Endothelial cell of umbilical vein (primary cell): ENCODE measurements around the gene SLC38A6. TPM values are rescaled to one million over a fixed set of nuclear protein-coding genes. Genes with fewer than 3 reads are reported as not detected.

ENCODE experiments used
- BruUV-seq: library from RNA; stranded (reverse); fragments of 400-500 nt; replicated peaks from 2 replicates; lab custom pipeline; 2021; lab: Mats Ljungman, UMichigan
- CTCF ChIA-PET: fragments of 300-600, 350-600 bp; sonication (Branson Sonifier 250); formaldehyde crosslinking; loops from one replicate; lab custom pipeline; 2021; ENCODE audit warnings: antibody characterized with exemption, inconsistent platforms; lab: Charles Lee
- POLR2A ChIA-PET: fragments of 300-600, 350-600 bp; sonication (Branson Sonifier 250); formaldehyde crosslinking; loops from one replicate; lab custom pipeline; 2021; ENCODE audit warnings: antibody characterized with exemption, inconsistent platforms; lab: Charles Lee
- DNase-seq: peaks from one replicate; pipeline ENCODE4 v3.0.0-alpha.2; 2011; ENCODE audit warnings: low read depth, low spot score
- FAIRE-seq: peaks from 2 replicates; lab custom pipeline; 2011; peaks lifted over from hg19 to GRCh38; lab: Jason Lieb, UNC
- H2AFZ ChIP-seq: 2 replicates; pipeline ENCODE4 v1.6.0; 2012; ENCODE audit warnings: low read depth, low read length, control low read depth, inconsistent platforms
- H3K27ac ChIP-seq: 2 replicates; pipeline ENCODE4 v1.5.1; 2011; ENCODE audit warnings: low read depth, mild to moderate bottlenecking, control low read depth, low read length, moderate library complexity; ENCODE audit not compliant: insufficient read depth
- H3K27me3 ChIP-seq, 2 experiments: 2 replicates each; pipeline versions ENCODE4 v1.6.0 to v1.6.1; 2011; ENCODE audit warnings: low read length in 2 of 2, mixed read lengths in 1 of 2; ENCODE audit not compliant: control insufficient read depth in 2 of 2, insufficient read depth in 2 of 2
- H3K36me3 ChIP-seq, 2 experiments: 2 replicates in 1 of 2; 3 replicates in 1 of 2; pipeline ENCODE4 v1.5.1; 2011; ENCODE audit warnings: low read length in 2 of 2, mild to moderate bottlenecking in 1 of 2, moderate library complexity in 1 of 2; ENCODE audit not compliant: control insufficient read depth in 2 of 2, insufficient read depth in 2 of 2; ENCODE audit errors: extremely low read depth in 1 of 2
- H3K4me1 ChIP-seq: 3 replicates; pipeline ENCODE4 v1.5.1; 2011; ENCODE audit warnings: mild to moderate bottlenecking, low read length; ENCODE audit not compliant: control insufficient read depth, insufficient read depth; ENCODE audit errors: extremely low read depth
- H3K4me2 ChIP-seq: 2 replicates; pipeline ENCODE4 v1.6.1; 2011; ENCODE audit warnings: low read length, control low read depth, mixed read lengths; ENCODE audit not compliant: insufficient read depth
- H3K4me3 ChIP-seq, 3 experiments: fragments of 200-600 bp in 1 of 3; sonication (generic), shearing (Covaris generic) in 1 of 3; replicated peaks in 1 of 3; 2 replicates each; pipeline ENCODE4 v1.5.1; 2011 to 2016; ENCODE audit warnings: control low read depth in 3 of 3, low read length in 3 of 3, mild to moderate bottlenecking in 2 of 3, inconsistent platforms in 1 of 3, low read depth in 1 of 3, moderate library complexity in 1 of 3; ENCODE audit not compliant: insufficient read depth in 1 of 3
- H3K79me2 ChIP-seq: 2 replicates; pipeline ENCODE4 v1.6.0; 2012; ENCODE audit warnings: low read length, inconsistent platforms; ENCODE audit not compliant: control insufficient read depth, insufficient read depth
- H3K9ac ChIP-seq: replicated peaks from 2 replicates; pipeline ENCODE3; 2011; ENCODE audit warnings: low read length, control low read depth; ENCODE audit not compliant: insufficient read depth; ENCODE audit errors: extremely low read depth
- H3K9me1 ChIP-seq: replicated peaks from 3 replicates; pipeline ENCODE4 v1.6.0; 2011; ENCODE audit warnings: mild to moderate bottlenecking, low read length; ENCODE audit not compliant: control insufficient read depth, insufficient read depth; ENCODE audit errors: extremely low read depth
- H3K9me3 ChIP-seq: replicated peaks from 2 replicates; pipeline ENCODE4 v1.5.1; 2012; ENCODE audit warnings: low read length, inconsistent platforms; ENCODE audit not compliant: control insufficient read depth, insufficient read depth
- H4K20me1 ChIP-seq: replicated peaks from 2 replicates; pipeline ENCODE3; 2011; ENCODE audit warnings: mild to moderate bottlenecking, low read length; ENCODE audit not compliant: control insufficient read depth, insufficient read depth; ENCODE audit errors: extremely low read depth
- EZH2 ChIP-seq: IDR thresholded peaks from 2 replicates; pipeline ENCODE4 v1.6.1; 2012; ENCODE audit warnings: borderline replicate concordance, low read depth, mild to moderate bottlenecking, moderate library complexity, low read length, inconsistent platforms; ENCODE audit not compliant: severe bottlenecking
- FOS ChIP-seq: IDR thresholded peaks from 2 replicates; pipeline ENCODE4 v1.6.1; 2011; ENCODE audit warnings: mild to moderate bottlenecking, low read length, moderate library complexity, borderline replicate concordance; ENCODE audit not compliant: insufficient read depth
- GATA2 ChIP-seq: IDR thresholded peaks from 2 replicates; pipeline ENCODE4 v1.7.0; 2011; ENCODE audit warnings: low read depth, mild to moderate bottlenecking, moderate library complexity, mixed read lengths, low read length; ENCODE audit not compliant: insufficient read length, insufficient read depth
- JUN ChIP-seq: IDR thresholded peaks from 2 replicates; pipeline ENCODE4 v1.6.1; 2011; ENCODE audit warnings: borderline replicate concordance, low read depth; ENCODE audit not compliant: insufficient read length, insufficient read depth
- MYC ChIP-seq: IDR thresholded peaks from one replicate; pipeline ENCODE4 v1.6.1; 2011; ENCODE audit warnings: mild to moderate bottlenecking, low read depth, low read length
- POLR2A ChIP-seq: IDR thresholded peaks from 2 replicates; pipeline ENCODE4 v1.6.1; 2012; ENCODE audit warnings: low read depth, mild to moderate bottlenecking, control low read depth, low read length
- POLR2AphosphoS5 ChIP-seq: IDR thresholded peaks from 2 replicates; pipeline ENCODE4 v1.6.1; 2012; ENCODE audit warnings: low read depth, mild to moderate bottlenecking, control low read depth, low read length, moderate library complexity; ENCODE audit not compliant: insufficient read depth
- dilution Hi-C: fragments of 300-500 bp; cut with MboI; formaldehyde crosslinking; loops from one replicate; pipeline ENCODE4 v1.15.0; 2019; ENCODE audit warnings: low sequenced_read_pairs; ENCODE audit not compliant: extremely low pct_ligation_motif_present
- intact Hi-C: fragments of 100-400 bp; cut with micrococcal nuclease; formaldehyde crosslinking; loops from one replicate; pipeline ENCODE4 v1.10.0; 2022
- polyA plus RNA-seq, 4 experiments: library from polyadenylated mRNA; depleted of rRNA in 3 of 4; stranded (reverse) in 3 of 4; unstranded in 1 of 4; fragments of >200 nt; gene quantifications; 2 replicates each; pipeline versions ENCODE4 v1.2.1 to v1.2.3, GENCODE V29; 2011 to 2012; ENCODE audit warnings: missing spikeins in 1 of 4
- total RNA-seq: library from RNA; stranded (reverse); gene quantifications from 2 replicates; pipeline ENCODE4 v1.2.3, GENCODE V29; 2021
- TF ChIP-seq, protein P1 (sequence below): IDR thresholded peaks from 2 replicates; pipeline ENCODE4 v1.6.1; 2011; ENCODE audit not compliant: insufficient read depth, insufficient read length
- TF ChIP-seq, protein P2 (sequence below), 2 donors: IDR thresholded peaks; 1 replicate in 1 of 2; 2 replicates in 1 of 2; pipeline ENCODE4 v1.5.1; 2011; ENCODE audit warnings: low read length in 2 of 2, mild to moderate bottlenecking in 2 of 2, moderate library complexity in 2 of 2, control low read depth in 1 of 2, inconsistent platforms in 1 of 2, low read depth in 1 of 2; ENCODE audit not compliant: insufficient read depth in 1 of 2; ENCODE audit errors: extremely low read depth in 1 of 2

SLC38A6 gene
- total and polyA plus RNA-seq, 2 donors (not counting 3 experiments of a cell fraction or from before 2014, with no cell fraction given) = 17.3 to 24.6 TPM

DNA sequence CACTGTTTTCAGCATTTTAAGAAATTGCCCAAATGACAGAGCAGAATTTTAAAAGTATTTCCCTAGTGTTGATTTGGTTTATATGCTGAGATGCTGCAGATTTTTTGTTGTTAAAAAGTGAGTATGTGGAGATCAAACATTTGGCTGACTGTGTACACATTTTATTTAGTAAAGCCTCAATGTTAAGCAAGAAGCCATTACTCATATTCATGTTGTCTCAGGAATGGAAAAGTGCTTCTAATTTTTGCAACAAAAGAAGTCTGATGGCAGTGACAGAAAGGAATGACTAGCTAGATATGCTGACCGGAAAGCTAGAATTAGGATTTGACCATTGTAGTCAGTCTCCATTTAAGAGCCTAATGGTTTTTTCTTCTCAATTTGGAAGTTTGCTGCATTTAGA, 22.5 kb downstream of the SLC38A6 start:
- no peak overlapping the region for H3K4me2 ChIP-seq
- intact Hi-C loops = no loop called here

More for the DNA sequence above, 22.5 kb downstream of the SLC38A6 start:
- H3K4me1 ChIP-seq = no peaks in the 10 kb centered on the region
- no TSS peak for BruUV-seq
- TF ChIP-seq JUN = no peak
- TF ChIP-seq EZH2 = no peak
- no peak for TF ChIP-seq GATA2
- TF ChIP-seq MYC = no peak
- TF ChIP-seq POLR2AphosphoS5 = no peak
- TF ChIP-seq, protein P1, sequence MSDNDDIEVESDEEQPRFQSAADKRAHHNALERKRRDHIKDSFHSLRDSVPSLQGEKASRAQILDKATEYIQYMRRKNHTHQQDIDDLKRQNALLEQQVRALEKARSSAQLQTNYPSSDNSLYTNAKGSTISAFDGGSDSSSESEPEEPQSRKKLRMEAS = no peak
- no peak for TF ChIP-seq FOS
- no peak for TF ChIP-seq POLR2A
- TF ChIP-seq, protein P2, sequence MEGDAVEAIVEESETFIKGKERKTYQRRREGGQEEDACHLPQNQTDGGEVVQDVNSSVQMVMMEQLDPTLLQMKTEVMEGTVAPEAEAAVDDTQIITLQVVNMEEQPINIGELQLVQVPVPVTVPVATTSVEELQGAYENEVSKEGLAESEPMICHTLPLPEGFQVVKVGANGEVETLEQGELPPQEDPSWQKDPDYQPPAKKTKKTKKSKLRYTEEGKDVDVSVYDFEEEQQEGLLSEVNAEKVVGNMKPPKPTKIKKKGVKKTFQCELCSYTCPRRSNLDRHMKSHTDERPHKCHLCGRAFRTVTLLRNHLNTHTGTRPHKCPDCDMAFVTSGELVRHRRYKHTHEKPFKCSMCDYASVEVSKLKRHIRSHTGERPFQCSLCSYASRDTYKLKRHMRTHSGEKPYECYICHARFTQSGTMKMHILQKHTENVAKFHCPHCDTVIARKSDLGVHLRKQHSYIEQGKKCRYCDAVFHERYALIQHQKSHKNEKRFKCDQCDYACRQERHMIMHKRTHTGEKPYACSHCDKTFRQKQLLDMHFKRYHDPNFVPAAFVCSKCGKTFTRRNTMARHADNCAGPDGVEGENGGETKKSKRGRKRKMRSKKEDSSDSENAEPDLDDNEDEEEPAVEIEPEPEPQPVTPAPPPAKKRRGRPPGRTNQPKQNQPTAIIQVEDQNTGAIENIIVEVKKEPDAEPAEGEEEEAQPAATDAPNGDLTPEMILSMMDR (IDR thresholded peaks at IDR 0.05; ENCODE audit: extremely low read depth in 1 of 2, insufficient read depth in 1 of 2, low read depth in 1 of 2, low read length in 2 of 2) = no peak
- H3K9me1 ChIP-seq = no peaks in the 10 kb centered on the region
- ChIA-PET CTCF (no interaction called here), POLR2A (no interaction called here)
- H2AFZ ChIP-seq = no peak overlapping the region
- no peaks in the 10 kb centered on the region for H3K79me2 ChIP-seq
- dilution Hi-C loops = no loop called here
- H3K9me3 ChIP-seq = no peaks in the 10 kb centered on the region
- DNase-seq (no peak), FAIRE-seq (no peak)
- H4K20me1 ChIP-seq = no peaks in the 10 kb centered on the region
- H3K4me3 ChIP-seq = no peak overlapping the region
- H3K27me3 ChIP-seq = no peaks in the 10 kb centered on the region
- no peak overlapping the region for H3K27ac ChIP-seq
- H3K9ac ChIP-seq = no peak overlapping the region
- H3K36me3 ChIP-seq = no peaks in the 10 kb centered on the region
